NCI-H2196 treated with DMSO at 0.1 percent for 48 hours (cell line): ENCODE data around the gene TLE3.

Experiments used
- DNase-seq: peaks from one replicate; lab custom pipeline; 2025; ENCODE audit not compliant: unreplicated experiment; lab: John Stamatoyannopoulos, UW

TLE3 gene

GRCh38 chr15:70063980-70064379 is 33.7 kb downstream of the TLE3 start:
- no peak for DNase-seq

- DNase-seq: no peak
These were observed 34.3 kb downstream of the TLE3 start for GRCh38 chr15:70063261-70063925.

- peak; percentile 67 for DNase-seq
These were observed 35.3 kb downstream of the TLE3 start for GRCh38 chr15:70062321-70062956.

GRCh38 chr15:70061696-70062270 is 35.9 kb downstream of the TLE3 start:
- no peak for DNase-seq

- no peak for DNase-seq
These were observed 36.8 kb downstream of the TLE3 start for GRCh38 chr15:70060993-70061305.

- no peak for DNase-seq
These were observed 37.3 kb downstream of the TLE3 start for GRCh38 chr15:70060214-70060992.

- no peak for DNase-seq
These were observed 38.1 kb downstream of the TLE3 start for GRCh38 chr15:70059476-70060213.

- no peak for DNase-seq
These were observed 38.9 kb downstream of the TLE3 start for GRCh38 chr15:70058642-70059360.

- DNase-seq: no peak
These were observed 39.6 kb downstream of the TLE3 start for GRCh38 chr15:70057931-70058641.

- no peak for DNase-seq
These were observed 41.5 kb downstream of the TLE3 start for GRCh38 chr15:70056091-70056680.

GRCh38 chr15:70055601-70056051 is 42.1 kb downstream of the TLE3 start:
- DNase-seq: no peak

- DNase-seq: no peak
These were observed 42.8 kb downstream of the TLE3 start for GRCh38 chr15:70054884-70055387.

- no peak for DNase-seq
These were observed 43.4 kb downstream of the TLE3 start for GRCh38 chr15:70054366-70054765.

GRCh38 chr15:70053716-70054229 is 43.9 kb downstream of the TLE3 start:
- DNase-seq: no peak

- DNase-seq: no peak
These were observed 44.6 kb downstream of the TLE3 start for GRCh38 chr15:70053001-70053715.

GRCh38 chr15:70051948-70052633 is 45.6 kb downstream of the TLE3 start:
- no peak for DNase-seq

GRCh38 chr15:70050970-70051369 is 46.7 kb downstream of the TLE3 start:
- no peak for DNase-seq

GRCh38 chr15:70050441-70050840 is 47.3 kb downstream of the TLE3 start:
- no peak for DNase-seq
